AG09309 (cell line): ENCODE measurements around the gene CA4.
A peak's percentile ranks its signal among the peaks of the same experiment; 100 is the strongest.
"Not testable (repeated sequence)": the region's sequence is repeated elsewhere in the genome, so short reads cannot be mapped to it uniquely, and the experiment has no call there.

Experiments used
- DNase-seq: peaks from one replicate; pipeline ENCODE4 v3.0.0-alpha.2; 2010; ENCODE audit warnings: low read depth
- H3K4me3 ChIP-seq: 2 replicates; pipeline ENCODE4 v1.5.1; 2011; ENCODE audit warnings: mild to moderate bottlenecking, low read depth, low read length, moderate library complexity; ENCODE audit not compliant: control insufficient read depth
- TF ChIP-seq, protein P1 (sequence below): IDR thresholded peaks from 2 replicates; pipeline ENCODE4 v1.5.1; 2011; ENCODE audit warnings: mild to moderate bottlenecking, low read depth, low read length, inconsistent platforms; ENCODE audit not compliant: insufficient read depth, control insufficient read depth; ENCODE audit errors: missing control alignments

The CA4 gene

DNA sequence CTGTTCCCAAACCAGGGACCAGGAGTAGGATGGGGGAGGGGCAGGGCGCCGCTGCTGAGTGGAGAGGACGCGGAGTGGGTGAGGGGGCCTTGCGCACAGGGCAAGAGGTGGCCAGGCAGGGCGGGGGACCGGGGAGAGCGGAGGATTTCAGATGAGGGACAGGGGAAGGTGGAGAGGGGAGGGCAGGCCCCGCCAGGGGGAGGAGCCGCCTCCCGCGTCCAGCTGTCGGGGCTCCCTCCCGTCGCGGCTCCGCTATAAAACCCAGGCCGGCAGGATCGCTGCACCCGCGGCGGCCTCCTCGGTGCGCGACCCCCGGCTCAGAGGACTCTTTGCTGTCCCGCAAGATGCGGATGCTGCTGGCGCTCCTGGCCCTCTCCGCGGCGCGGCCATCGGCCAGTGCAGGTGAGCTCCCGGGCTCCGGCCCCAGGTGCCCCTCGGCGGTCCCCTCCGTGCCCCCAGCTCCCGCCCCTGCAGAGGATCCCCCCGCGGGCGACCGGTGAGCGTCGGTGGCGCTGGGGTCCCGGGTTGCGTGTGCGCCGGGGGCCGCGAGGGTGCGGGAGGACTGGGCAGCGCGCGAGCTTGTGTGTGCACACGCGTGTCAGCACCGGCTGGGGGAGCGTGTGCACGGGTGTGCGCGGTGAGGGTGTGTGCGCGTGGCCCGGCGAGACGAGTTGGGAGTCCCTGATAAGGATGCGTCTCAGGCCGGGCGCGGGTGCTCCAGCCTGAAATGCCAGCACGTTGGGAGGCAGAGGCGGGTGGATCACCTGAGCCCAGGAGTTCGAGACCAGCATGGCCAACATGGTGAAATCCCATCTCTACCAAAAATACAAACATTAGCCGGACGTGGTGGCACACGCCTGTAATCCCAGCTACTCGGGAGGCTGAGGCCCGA, at the start of gene CA4:
TSS of gene CA4 (plus strand) at position 283 of the 892 bp plus-strand sequence. CDS start at position 345, 62 bp downstream.
- TF ChIP-seq, protein P1, sequence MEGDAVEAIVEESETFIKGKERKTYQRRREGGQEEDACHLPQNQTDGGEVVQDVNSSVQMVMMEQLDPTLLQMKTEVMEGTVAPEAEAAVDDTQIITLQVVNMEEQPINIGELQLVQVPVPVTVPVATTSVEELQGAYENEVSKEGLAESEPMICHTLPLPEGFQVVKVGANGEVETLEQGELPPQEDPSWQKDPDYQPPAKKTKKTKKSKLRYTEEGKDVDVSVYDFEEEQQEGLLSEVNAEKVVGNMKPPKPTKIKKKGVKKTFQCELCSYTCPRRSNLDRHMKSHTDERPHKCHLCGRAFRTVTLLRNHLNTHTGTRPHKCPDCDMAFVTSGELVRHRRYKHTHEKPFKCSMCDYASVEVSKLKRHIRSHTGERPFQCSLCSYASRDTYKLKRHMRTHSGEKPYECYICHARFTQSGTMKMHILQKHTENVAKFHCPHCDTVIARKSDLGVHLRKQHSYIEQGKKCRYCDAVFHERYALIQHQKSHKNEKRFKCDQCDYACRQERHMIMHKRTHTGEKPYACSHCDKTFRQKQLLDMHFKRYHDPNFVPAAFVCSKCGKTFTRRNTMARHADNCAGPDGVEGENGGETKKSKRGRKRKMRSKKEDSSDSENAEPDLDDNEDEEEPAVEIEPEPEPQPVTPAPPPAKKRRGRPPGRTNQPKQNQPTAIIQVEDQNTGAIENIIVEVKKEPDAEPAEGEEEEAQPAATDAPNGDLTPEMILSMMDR, result no peak
- DNase-seq, result no peak
- H3K4me3 ChIP-seq, result no peak within 1 kb of the TSS

DNA sequence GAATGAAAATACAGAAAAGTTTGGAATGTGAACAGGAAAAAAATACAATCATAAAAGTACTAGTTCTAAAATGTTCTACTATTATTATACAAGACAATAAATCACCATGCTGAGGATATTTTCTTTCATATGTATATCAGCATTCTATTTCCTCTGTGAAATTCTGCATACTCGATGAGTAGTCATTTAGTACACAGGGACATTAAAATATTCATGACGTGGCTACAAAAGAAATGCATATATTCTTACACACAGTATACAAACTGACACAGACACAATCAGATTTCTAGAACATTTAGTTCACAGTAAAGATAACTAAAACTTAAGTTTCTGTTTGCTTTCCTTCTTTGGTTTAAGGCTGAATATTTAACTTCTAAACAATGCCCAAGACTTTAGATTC, 49.2 kb upstream of the CA4 start:
- not testable (repeated sequence) for H3K4me3 ChIP-seq, DNase-seq

DNA sequence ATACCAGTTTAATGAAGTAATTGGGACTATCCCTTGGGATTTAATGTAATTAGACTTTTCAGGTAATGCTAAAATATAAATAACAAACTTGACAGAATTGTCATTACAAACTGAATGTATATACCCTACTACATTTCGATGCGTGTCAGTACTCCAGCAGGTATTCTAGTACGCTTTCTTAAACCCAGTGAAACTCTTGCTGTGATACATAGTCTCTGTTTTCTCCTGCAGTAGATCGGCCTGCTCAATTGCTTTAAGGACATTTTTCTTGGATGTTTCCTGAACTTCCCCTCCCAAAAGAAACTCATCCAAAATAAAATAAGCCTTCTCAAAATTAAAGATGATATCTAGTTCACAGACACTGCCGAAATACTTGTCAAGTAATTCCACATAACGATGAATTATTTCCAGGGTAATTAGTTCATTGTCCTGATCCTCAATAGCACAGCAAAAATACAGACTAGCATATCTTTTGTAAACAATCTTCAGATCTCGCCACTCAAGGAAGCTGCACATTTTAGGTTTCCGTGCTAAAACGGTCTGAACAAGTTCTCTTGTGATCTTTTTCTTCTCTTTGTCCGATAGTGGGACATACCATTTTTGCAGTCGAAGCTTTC, 47.6 kb upstream of the CA4 start:
- DNase-seq, H3K4me3 ChIP-seq: not testable (repeated sequence)

DNA sequence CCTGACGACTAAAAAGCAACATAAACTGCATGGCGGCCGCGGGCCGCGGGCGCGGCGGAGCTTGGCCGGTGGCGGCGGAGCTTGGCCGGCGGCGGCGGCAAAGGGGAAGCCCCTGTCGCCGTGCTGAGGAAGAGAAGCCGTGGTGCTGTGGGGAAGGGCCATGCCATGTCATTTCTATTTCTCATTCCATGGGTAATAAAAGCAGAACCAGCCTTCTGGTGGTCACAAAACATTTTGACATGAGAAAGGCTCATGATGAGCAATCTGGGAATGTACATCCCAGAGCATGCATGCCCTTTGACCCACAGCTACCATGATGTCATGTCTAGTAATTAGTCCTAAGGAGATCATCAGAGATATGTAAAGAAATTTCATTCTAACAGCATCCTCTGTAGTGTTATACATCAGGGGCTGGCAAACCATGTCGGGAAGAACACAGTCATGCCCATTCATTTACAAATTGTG, 47.1 kb upstream of the CA4 start:
- TF ChIP-seq, protein P1, result no peak
- no peak overlapping the region for H3K4me3 ChIP-seq
- DNase-seq, result no peak

DNA sequence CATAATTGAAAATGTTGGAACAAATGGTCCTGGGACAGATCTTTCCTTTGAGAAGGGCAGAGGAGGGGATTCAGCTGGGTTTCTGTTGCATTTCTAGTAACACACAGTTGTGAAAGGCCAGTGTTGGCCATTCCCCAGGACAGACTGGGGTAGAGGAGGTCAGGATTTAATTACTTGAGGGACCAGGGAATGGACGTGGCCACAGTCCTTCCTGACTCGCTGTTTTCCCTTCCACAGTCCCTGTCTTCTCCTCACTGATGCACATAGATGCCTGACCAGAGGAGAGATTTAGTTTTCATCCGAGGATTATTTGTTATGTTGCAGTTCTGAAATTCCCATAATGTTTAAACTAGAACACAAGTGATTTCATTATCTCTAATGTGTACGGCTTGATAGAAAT, 45.8 kb upstream of the CA4 start:
- DNase-seq, result no peak

DNA sequence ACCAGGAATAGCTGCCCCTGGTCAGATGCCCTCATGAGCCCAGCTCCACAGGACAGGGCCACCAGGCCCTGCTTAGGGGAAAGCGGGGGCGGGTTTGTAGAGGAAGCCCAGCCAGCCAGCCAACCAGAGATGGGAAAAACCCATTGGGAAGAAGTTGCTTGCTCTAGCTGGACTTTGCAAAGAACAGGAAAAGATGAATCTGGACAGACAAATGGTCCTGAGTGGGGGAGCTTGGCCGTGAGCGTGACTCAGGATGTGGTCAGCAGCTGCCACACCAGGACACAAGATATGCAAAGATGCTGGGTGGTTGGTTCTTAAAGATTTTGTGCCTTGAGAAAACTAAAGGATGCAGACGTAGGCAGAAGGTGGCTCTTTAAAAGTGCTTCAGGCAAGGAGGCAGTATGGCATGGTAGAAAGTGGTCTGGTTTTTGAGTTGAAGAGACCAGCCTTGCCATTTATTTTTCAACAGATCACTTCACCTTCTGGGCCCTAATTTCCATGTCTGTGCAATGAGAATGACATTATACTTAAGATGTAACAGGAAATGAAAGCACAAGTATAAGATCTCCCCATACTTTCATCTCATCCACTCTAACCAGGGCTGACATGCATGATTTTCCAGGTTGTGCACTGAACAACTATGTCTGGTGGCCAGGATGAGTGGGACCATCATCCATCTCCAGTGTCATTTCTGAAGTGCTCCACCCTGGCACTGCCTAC, 43.3 kb upstream of the CA4 start:
- no peak for DNase-seq
- TF ChIP-seq, protein P1, result no peak
- H3K4me3 ChIP-seq, result no peak overlapping the region

More for the DNA sequence above, 45.8 kb upstream of the CA4 start:
- TF ChIP-seq, protein P1, result no peak
- no peak overlapping the region for H3K4me3 ChIP-seq

DNA sequence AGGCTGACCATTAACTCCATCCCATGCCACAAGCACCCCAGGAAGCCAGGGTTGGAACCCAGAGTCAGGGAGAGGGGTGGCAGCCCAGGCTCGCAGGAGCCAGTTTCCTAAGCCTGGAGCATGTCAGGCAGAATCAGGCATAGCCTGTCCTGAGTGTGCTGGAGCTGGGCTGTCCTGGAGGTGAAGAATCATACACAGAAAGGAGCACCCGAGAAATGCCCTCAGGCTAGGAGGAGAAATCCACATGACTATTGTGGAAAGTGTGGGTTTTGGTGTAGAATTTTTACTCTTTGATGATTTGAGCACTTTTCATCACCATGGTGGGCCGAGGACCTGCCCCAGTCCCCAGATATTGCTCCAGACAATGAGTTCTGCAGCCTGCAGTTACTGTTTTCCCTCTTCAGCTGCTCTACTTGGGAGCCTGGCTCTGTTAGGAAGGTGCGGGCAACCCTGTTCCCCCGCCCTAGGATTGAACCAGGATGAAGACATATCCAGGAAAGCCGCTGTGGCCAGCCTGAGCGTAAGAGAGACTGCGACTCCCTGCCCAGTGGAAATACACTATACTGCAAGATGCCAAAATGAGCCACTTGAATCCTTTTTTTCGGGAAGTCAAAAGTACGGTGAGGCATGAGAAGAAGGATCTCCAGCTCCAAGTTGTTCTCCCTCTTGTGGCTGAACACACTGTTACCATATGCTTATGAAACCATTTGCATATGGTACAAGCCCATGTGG, 42.1 kb upstream of the CA4 start:
- DNase-seq, result no peak
- TF ChIP-seq, protein P1, result peak; percentile 34

DNA sequence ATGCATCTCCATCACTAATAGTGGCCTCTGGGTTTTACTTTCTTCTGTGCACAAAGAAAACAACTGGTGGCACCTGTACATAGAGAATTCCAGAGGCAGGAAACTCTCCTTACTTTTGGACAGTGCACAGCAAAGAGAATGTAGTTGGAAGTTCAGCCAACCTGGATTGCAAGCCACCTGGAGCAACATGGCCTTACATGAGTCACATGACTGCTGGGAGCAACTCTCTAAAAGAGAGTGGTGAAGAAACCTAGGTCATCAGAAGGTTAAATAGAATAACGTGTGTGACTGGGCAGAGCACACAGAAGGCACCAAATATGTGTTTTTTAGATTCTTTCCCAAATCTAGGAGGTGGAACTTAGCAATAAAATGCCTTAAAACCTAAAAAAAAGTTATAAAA, 41.5 kb upstream of the CA4 start:
- DNase-seq, H3K4me3 ChIP-seq: not testable (repeated sequence)

More for the DNA sequence above, 42.1 kb upstream of the CA4 start:
- no peak overlapping the region for H3K4me3 ChIP-seq
